ENCODE data around the gene THEMIS. TPM values are rescaled to one million over a fixed set of nuclear protein-coding genes. Genes with fewer than 3 reads are reported as not detected.

The THEMIS gene
- polyA plus RNA-seq, 1 donor (not counting 4 experiments of a cell fraction or from before 2014, with no cell fraction given), result not detected

DNA sequence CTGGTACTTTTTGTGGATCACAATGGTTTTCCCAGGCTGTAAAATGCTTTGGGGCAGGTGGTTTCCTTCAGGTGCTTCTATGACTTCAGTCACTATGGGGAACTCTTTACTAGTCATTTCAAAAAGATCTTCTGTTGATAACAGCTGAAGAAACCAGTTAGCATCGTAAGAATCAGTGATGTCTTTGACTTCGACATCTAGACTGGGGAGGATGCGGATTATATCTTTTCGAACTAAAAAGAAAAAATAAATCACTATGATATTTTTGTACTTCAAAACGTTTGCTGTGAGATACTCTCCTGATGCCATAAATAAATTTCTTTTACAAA is 87.2 kb downstream of the THEMIS start:
- Histone ChIP-seq H3K4me2 (ENCODE audit: control insufficient read depth, extremely low read depth, insufficient read depth, low read depth, low read length) (no peak overlapping the region), H3K27me3 (ENCODE audit: control insufficient read depth, extremely low read depth, insufficient read depth, low read length) (peaks cover 28% of the 10 kb centered on the region), H3K9me1 (ENCODE audit: control insufficient read depth, extremely low read depth, insufficient read depth, low read length) (no peaks in the 10 kb centered on the region), H4K20me1 (ENCODE audit: control insufficient read depth, extremely low read depth, insufficient read depth, low read length) (no peaks in the 10 kb centered on the region), H3K27ac (ENCODE audit: control insufficient read depth, insufficient read depth, low read length) (no peak overlapping the region), H3K4me3 (ENCODE audit: control insufficient read depth in 2 of 3, extremely low read depth in 1 of 3, insufficient read depth in 2 of 3, low read depth in 1 of 3, low read length in 3 of 3) (no peak overlapping the region), H3K79me2 (ENCODE audit: control insufficient read depth, insufficient read depth, low read length) (no peaks in the 10 kb centered on the region), H2AFZ (ENCODE audit: control insufficient read depth, low read length) (no peak overlapping the region), H3K9ac (ENCODE audit: control insufficient read depth, extremely low read depth, insufficient read depth, low read length) (no peak overlapping the region), H3K36me3 (ENCODE audit: control insufficient read depth in 2 of 2, extremely low read depth in 1 of 2, insufficient read depth in 2 of 2, low read length in 2 of 2) (no peaks in the 10 kb centered on the region), H3K9me3 (ENCODE audit: control insufficient read depth, low read depth, low read length) (no peaks in the 10 kb centered on the region), H3K4me1 (ENCODE audit: control insufficient read depth, extremely low read depth, insufficient read depth, low read length) (no peaks in the 10 kb centered on the region)
- no peak for DNase-seq (ENCODE audit: low read depth, low spot score)
- dilution Hi-C loops (cut with MboI; ENCODE audit: extremely low pct_ligation_motif_present, low sequenced_read_pairs), result no loop called here
- FAIRE-seq, result no peak
- TF ChIP-seq EZH2 (IDR thresholded peaks at IDR 0.05; ENCODE audit: low read length) (no peak), CTCF (optimal IDR thresholded peaks at IDR 0.05 in 1 of 3, IDR thresholded peaks at IDR 0.05 in 1 of 3, conservative IDR thresholded peaks at IDR 0.05 in 1 of 3; ENCODE audit: extremely low read depth in 1 of 3, insufficient read depth in 2 of 3, low read length in 3 of 3) (no peak)

GRCh38 chr6:127812985-127813698 is 87.7 kb downstream of the THEMIS start:
- Histone ChIP-seq H3K4me3 (ENCODE audit: control insufficient read depth in 2 of 3, extremely low read depth in 1 of 3, insufficient read depth in 2 of 3, low read depth in 1 of 3, low read length in 3 of 3) (no peak overlapping the region), H4K20me1 (ENCODE audit: control insufficient read depth, extremely low read depth, insufficient read depth, low read length) (no peaks in the 10 kb centered on the region), H3K4me2 (ENCODE audit: control insufficient read depth, extremely low read depth, insufficient read depth, low read depth, low read length) (no peak overlapping the region), H3K27me3 (ENCODE audit: control insufficient read depth, extremely low read depth, insufficient read depth, low read length) (peaks cover 25% of the 10 kb centered on the region), H3K27ac (ENCODE audit: control insufficient read depth, insufficient read depth, low read length) (no peak overlapping the region), H3K36me3 (ENCODE audit: control insufficient read depth in 2 of 2, extremely low read depth in 1 of 2, insufficient read depth in 2 of 2, low read length in 2 of 2) (no peaks in the 10 kb centered on the region), H2AFZ (ENCODE audit: control insufficient read depth, low read length) (no peak overlapping the region), H3K9me3 (ENCODE audit: control insufficient read depth, low read depth, low read length) (no peaks in the 10 kb centered on the region), H3K9me1 (ENCODE audit: control insufficient read depth, extremely low read depth, insufficient read depth, low read length) (no peaks in the 10 kb centered on the region), H3K4me1 (ENCODE audit: control insufficient read depth, extremely low read depth, insufficient read depth, low read length) (no peaks in the 10 kb centered on the region), H3K79me2 (ENCODE audit: control insufficient read depth, insufficient read depth, low read length) (no peaks in the 10 kb centered on the region), H3K9ac (ENCODE audit: control insufficient read depth, extremely low read depth, insufficient read depth, low read length) (no peak overlapping the region)
- DNase-seq (ENCODE audit: low read depth, low spot score), result no peak
- no peak for TF ChIP-seq EZH2 (IDR thresholded peaks at IDR 0.05; ENCODE audit: low read length)
- no peak for TF ChIP-seq CTCF (optimal IDR thresholded peaks at IDR 0.05 in 1 of 3, IDR thresholded peaks at IDR 0.05 in 1 of 3, conservative IDR thresholded peaks at IDR 0.05 in 1 of 3; ENCODE audit: extremely low read depth in 1 of 3, insufficient read depth in 2 of 3, low read length in 3 of 3)
- no peak for FAIRE-seq
- dilution Hi-C loops (cut with MboI; ENCODE audit: extremely low pct_ligation_motif_present, low sequenced_read_pairs), result no loop called here
